HG03378 (cell line): ENCODE data around the gene UBAC2.
A peak's percentile ranks its signal among the peaks of the same experiment; 100 is the strongest.

Experiments used
- ATAC-seq: cut with Tn5 transposase; IDR thresholded peaks from one replicate; pipeline ENCODE4 v1.9.1; 2021; ENCODE audit warnings: mild to moderate bottlenecking, moderate library complexity; ENCODE audit not compliant: unreplicated experiment

Gene UBAC2

DNA sequence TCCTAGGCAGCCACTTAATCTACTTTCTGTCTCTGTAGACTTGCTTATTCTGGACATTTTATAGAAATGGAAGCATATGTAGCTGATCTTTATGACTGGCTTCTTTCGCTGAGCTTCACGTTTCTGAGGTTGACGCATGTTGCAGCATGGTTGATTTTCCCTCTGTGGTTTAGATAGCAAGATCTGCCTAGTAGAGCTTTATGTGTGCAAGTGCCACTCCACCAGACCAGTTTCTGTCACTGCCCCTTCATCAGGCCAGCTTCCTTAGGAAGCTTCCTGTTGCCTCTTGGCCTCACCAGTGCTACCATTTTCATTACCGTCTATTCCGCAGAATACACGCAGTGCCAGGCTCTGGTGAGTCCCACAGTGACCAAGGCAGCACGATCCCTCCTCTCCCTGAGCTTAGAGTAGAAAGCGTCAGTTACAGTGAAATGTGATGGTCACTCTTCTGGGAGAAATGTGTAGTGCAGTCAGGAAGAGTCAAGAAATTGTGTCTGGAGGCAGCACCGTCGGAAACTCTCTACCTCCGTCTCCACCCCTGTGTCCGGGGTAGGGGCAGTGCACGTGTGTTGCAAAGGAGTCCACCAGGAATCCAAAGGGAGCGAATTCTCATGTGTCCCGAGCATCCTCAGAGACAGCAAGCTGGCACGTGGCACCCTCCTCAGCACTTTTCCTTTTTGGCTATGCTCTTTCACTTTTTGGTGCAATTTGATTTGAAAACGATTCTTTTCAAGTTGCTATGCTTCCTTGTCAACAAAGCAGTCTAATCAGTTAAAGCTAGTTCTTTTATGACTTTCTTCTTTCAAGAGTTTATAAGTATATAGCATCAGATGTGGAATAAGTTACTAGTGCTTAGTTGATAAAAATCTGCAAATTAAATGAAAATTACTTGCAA lies 151.9 kb downstream of the UBAC2 start:
- ATAC-seq: no peak

DNA sequence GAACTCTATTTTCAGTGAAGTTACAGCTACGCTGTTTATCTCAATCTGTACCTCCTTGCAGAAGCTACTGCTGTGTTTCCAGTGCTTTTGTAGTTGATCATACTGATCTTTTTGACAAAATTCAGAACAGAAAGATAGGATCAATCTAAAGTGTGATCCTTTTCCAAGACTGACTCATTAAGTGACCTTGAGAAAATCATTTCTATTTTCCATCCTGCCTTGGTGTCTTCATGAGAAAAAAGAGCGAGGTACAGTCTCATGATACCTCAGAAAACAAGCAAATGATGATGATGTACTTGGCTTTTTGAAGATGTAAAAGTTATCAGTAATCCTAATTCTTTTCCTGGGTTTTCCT lies 152.6 kb downstream of the UBAC2 start:
- no peak for ATAC-seq

DNA sequence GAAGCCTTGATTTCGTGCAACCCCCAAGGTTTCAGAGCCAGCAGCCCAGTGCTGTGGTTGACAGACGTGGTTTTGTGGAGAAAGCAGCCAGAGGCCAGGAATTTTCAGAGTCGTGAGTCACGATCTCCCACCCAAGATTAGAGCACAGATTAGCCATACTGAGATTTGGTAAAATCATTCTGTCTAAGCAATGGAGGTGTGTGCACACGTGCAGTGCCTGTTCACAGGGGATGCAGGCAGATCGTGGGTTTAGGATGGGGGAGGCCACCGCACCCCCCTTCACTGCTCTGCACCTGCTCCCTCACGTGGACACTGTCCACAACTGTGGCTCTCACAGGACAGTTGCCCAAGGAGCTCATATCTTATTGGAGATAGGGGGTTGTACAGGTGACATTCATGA lies 153.2 kb downstream of the UBAC2 start:
- no peak for ATAC-seq

- no peak for ATAC-seq
Measured at GRCh38 chr13:99354371-99354951, 153.8 kb downstream of the UBAC2 start.

- ATAC-seq: no peak
Measured at GRCh38 chr13:99355267-99356011, 154.8 kb downstream of the UBAC2 start.

- no peak for ATAC-seq
Measured at GRCh38 chr13:99356012-99356261, 155.3 kb downstream of the UBAC2 start.

GRCh38 chr13:99356262-99357091 lies 155.8 kb downstream of the UBAC2 start:
- ATAC-seq: peak; percentile 74

DNA sequence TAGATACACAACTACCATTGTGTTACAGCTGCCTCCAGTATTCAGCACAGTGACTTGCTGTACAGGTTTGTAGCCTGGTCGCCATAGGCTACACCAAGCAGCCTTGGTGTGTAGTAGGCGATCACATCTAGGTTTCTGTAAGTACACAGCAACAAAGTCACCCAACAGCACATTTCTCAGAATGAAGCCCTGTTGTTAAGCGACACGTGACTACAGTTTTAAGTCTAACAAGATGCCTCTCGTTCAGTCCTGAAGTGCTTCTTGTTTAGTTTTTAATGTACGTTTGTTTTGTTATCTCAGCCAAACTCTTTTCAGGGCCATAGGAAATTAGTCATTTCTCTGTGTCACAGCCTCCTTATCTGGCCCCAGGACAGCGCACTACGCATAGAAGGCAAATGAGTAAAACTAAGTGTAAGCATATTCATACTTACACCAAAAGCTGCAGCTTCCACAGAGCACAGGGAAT lies 156.5 kb downstream of the UBAC2 start:
- peak; percentile 30 for ATAC-seq

DNA sequence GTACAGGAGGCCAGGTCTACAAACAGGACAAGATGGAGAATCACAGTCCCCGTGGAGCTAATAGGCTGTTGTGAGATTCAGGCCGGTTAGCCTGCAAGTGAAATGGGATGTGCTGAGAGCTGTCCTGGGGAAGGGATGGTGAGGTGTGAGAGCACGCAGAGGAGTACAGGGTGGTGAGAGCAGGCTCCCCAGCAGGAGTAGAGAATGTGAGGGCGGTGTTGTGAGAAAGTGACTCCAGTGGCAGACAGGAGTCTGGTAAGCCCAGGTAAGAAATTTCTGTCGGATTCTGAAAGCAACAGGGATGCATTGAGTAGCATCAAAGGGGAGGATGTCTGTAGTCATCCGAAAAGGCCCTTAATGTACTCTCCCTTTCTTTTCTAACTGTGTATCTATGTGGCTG lies 157.3 kb downstream of the UBAC2 start:
- no peak for ATAC-seq

DNA sequence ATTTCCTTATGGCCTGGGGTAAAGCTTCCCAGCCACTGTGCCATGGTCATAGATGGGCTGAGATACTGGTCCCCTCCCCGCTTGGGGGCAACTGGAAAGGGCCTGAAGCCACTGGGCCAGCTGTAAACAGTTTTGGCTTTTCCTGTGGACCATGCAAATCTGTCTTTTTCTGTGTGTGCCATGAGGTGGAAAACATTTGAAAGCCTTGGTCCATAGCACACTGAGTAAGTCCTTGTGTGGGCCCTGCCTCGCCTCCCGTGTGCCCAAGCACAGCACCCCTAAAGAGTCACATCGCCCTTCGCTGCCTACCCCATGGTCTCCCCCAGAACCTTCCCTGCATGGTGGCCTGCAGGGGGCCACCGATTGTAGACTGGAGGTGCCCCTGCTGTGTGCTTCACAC lies 158.9 kb downstream of the UBAC2 start:
- no peak for ATAC-seq

DNA sequence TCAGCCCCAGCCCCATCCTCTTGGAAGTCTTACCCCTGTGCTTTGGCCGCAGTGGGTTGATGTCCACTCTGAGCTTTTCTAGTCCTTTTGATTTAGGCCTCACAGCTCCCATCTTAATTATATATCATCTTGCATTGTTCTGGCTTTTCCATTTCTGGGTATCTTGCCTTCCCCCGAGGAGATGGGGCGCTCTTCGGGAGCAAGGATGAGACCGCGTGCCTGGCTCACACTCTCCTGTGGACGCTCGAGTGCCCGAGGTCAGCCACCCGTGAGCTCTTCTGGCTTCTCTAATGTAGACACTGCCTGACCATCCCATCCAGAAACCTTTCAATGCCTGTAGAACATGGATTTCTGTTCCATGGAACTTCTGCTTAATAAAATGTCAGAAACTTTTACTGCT lies 160.0 kb downstream of the UBAC2 start:
- ATAC-seq: no peak

DNA sequence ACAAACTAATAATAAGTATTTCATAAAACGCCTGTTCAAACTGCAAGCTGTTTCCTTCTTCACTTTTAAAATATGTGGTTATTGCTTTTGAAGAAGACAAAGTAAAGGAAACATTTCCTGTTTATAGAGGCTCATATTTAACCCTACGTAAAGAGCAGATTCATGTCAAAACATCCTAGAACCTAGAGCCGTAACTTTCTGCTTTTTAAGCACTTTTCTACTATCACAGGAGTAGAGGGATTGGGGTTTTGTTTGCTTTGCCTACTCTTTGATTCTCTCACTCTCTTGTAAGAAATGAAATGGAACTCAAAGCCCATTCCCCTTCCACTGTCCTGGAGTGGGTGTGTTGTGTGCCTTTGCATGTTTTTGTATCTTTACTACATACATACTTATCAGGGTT lies 160.5 kb downstream of the UBAC2 start:
- no peak for ATAC-seq

GRCh38 chr13:99362362-99362761 lies 161.7 kb downstream of the UBAC2 start:
- ATAC-seq: no peak

DNA sequence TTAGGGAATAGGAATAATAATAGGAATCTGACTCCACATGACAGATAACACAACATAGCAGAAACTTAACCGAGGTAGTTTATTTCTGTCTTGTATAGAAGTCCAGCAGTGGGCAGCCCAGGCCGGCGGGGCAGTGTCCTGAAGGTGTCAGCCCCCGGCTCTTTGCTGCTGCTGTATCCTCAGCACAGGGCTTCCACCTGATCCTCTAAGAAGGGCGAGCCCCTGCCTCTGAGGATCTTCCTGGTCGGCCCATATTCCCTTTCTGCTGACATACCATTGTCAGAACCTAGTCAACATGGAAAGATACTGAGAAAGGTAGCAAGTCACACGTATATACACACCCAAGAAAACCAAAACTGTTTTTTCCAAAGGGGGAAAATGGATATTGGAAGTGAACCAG lies 162.7 kb downstream of the UBAC2 start:
- no peak for ATAC-seq

DNA sequence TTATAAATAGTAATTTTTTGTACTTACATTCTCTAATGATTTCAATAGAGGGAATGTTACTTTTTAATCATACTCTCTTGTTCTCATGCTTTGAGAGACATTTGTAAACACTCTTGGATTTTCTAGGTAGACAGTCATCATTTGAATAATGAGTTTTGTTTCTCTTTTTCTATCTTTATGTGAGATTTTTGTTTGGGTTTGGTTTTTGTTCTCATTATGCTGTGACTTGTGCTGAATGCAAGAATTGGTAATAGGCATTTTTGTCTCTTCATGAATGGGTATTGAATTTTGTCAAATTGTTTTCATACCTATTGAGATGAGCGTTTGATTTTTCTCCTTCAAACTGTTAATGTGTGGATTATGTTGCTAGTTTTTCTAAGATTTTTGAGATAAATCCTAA lies 163.3 kb downstream of the UBAC2 start:
- ATAC-seq: peak; percentile 30

- peak; percentile 54 for ATAC-seq
Measured at GRCh38 chr13:99366075-99366987, 165.7 kb downstream of the UBAC2 start.

DNA sequence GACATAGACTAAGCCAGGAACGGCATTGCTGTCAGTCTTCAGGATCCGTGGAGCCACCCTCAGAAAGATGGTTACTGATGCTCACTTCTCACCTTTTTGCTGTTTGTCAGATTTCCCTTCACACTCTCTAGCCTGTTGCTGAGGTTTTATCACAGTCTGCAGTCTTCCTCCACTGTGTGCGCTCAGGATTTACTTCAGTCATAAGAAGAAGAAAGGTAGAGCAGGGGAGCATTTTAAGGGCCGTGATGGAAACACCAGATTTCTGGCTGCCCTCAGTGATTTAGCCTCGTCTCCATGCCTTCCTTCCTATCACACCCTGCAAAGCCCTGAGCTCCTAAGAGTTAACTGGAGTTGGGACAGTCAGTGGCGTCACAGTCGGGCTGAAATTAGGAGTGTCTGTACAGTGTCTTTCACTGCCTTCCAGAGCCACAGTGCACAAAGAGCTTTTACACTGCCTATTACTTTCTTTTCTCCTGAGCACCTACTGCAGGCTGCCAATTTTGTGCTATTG lies 166.5 kb downstream of the UBAC2 start:
- ATAC-seq: peak; percentile 1

DNA sequence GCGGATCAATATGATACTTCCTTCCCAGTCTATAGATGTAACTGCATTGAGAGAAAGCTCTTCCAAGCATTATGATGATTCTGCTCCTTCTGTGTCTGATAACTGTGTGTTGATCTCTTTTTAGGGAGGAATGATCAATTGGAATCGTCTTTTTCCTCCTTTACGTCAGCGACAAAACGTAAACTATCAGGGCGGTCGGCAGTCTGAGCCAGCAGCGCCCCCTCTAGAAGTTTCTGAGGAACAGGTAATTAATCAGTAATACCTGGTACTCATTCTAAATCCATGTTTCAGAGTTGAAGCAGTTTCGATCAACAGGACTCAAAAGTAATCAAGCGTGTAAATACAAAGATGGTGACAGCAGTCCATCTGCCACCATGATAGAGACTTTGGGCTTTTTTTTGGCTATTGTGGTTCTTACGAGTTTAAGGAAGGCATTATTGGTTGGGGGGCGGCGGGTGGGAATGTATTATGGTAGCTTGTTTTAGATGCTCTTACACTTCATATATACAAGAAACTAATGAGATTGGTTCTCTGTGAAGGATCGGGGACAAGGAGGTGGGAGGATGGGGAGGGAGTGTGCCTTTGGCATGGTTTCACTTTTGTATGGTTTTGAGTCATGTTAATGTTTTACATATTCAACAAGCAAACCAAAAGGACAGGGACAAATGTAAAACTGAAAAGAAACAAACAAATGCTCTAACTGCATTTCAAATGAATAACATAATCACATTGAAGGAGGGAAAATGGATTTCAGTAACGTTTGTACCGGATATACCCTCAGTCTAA lies 167.2 kb downstream of the UBAC2 start:
- ATAC-seq: peak; percentile 32
